ENCODE measurements around the gene GABBR2.

Gene GABBR2

DNA sequence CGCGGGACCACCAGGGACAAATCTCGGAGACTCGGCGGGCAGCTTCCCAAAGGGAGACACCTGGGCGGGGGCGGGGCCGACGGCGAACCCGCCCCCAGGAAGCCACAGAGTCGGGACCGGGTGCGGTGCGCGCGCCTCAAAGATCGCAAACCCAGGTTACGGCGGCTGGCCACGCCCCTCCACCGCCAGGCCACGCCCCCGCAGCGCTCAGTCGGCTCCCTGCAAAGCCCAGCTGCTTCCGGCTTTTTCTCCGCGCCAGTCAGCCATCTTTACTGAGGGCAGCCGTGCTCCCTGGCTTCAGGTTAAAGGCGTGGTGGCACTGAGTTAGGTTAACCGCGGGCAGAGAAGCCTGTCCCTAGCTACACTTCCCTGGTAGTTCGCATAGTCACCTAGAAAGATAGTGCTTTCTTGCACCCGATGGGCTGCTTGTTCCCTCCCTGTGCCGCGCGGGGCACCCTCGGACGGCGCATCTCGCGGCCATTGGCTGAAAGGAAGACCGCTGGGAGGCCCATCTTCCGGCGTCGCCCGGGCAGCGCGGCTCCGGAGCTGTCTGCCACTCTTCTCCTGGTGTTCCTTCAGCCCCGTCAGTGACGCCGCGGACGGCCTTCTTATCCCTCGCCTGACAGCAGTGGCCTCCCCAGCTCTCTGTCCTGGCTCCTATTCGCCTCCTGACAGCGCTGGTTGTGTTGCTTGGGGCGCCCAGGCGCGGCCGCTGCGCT lies 453.0 kb downstream of the GABBR2 start, which contains the start of gene TBC1D2:
Gene TBC1D2 (minus strand): TSS at position 72 of the 719 bp plus-strand sequence. CDS start 108 bp downstream, outside the sequence.
- ChIA-PET POLR2A (ENCODE audit: low non-redundant PET) (interaction anchor here (0.7 to 1.8 kb wide), 3 partner anchors 33 to 333 kb away, joined by 7 to 17 read pairs (median 14); partner anchors contain the start of genes CORO2A and TRMO), CTCF (interaction anchor here (0.5 to 1.7 kb wide), 16 partner anchors 34 to 549 kb away, joined by 3 to 9 read pairs (median 4); partner anchors contain the start of genes CORO2A and NANS)
- DNase-seq (ENCODE audit: low spot score): peak; percentile 98
- TF ChIP-seq, protein P1, sequence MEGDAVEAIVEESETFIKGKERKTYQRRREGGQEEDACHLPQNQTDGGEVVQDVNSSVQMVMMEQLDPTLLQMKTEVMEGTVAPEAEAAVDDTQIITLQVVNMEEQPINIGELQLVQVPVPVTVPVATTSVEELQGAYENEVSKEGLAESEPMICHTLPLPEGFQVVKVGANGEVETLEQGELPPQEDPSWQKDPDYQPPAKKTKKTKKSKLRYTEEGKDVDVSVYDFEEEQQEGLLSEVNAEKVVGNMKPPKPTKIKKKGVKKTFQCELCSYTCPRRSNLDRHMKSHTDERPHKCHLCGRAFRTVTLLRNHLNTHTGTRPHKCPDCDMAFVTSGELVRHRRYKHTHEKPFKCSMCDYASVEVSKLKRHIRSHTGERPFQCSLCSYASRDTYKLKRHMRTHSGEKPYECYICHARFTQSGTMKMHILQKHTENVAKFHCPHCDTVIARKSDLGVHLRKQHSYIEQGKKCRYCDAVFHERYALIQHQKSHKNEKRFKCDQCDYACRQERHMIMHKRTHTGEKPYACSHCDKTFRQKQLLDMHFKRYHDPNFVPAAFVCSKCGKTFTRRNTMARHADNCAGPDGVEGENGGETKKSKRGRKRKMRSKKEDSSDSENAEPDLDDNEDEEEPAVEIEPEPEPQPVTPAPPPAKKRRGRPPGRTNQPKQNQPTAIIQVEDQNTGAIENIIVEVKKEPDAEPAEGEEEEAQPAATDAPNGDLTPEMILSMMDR (conservative IDR thresholded peaks at IDR 0.05; ENCODE audit: low read depth): no peak; the same call in 1 of the 2 replicates
- peak within 1 kb of the TSS; percentile 99 for H3K27ac ChIP-seq

DNA sequence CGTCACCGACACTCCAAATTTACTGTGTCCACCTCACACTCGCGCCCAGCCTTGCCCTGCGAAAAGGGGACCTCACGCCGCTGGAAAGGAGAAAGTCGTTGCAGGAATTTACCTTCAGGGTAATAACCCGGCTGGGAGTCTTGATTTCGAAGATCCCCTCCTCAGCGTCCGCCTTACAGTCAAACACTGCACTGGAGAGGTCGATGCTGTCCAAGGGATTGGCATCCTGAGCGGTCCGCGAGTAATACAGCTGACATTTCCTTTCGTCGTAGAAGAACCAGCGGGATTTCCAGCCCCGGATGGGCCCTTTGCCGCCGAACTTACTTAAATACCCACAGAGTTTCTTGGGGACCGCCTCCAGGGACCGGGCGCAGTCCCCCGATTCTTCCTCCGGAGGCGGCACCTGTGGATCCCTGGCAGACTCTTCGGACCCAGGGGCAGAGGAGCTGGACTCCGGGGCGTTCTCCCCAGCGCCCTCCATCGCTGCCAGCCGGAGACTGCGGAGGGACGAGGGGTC lies 453.6 kb downstream of the GABBR2 start:
- ChIA-PET POLR2A (ENCODE audit: low non-redundant PET) (interaction anchor here (1.7 to 1.8 kb wide), 2 partner anchors 32 to 62 kb away, joined by 7 to 17 read pairs; partner anchors contain the start of gene CORO2A), CTCF (interaction anchor here (0.5 to 1.7 kb wide), 9 partner anchors 48 to 550 kb away, joined by 3 to 9 read pairs (median 3); partner anchors contain the start of gene CORO2A)
- DNase-seq (ENCODE audit: low spot score): peak; percentile 77
- peak overlapping the region; percentile 99 for H3K27ac ChIP-seq
- TF ChIP-seq, protein P1 (conservative IDR thresholded peaks at IDR 0.05; ENCODE audit: low read depth): no peak

DNA sequence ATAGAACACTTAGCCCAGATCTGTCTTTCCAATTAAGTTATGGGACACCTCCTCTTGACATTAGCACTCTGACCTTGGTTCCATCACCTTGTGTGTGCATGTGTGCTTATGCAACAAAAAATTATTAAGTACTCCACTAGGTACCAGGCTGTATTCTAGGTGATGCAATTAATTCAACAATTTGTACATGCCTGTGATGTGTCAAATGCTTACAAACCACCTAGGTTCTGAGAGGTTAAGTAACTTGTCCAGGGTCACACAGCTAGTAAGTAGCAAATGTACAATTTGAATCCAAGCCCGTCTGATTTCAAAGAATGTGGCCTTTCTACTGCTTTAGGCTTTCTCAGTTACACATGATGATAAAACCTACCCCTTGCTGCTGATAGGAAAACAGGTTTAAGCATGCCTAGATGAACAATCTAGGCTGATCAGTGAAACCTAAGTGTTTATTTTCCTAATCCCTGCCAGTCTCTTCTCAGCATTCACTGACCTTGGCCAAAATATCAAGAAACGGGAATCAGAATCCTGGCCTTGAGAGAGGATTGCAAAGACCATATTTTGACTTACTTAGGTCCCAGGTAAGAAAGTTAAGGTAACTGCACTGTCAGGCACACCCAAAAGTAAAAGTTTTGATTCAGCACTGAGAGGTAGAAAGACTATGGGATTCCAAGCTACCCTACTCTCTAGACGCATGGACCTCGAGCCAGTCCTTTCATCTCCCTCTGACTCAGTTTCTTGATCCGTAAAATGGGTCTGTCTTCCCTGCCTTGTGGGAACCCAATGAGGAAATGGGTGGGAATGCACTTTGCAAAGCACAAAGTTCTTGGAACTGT lies 454.3 kb downstream of the GABBR2 start:
- DNase-seq (ENCODE audit: low spot score): peak; percentile 51
- ChIA-PET POLR2A (ENCODE audit: low non-redundant PET) (interaction anchor here (0.6 to 1.8 kb wide), 4 partner anchors 31 to 272 kb away, joined by 3 to 17 read pairs (median 10); partner anchors contain the start of gene CORO2A), CTCF (no interaction called here)
- H3K27ac ChIP-seq: peak overlapping the region; percentile 99
- TF ChIP-seq, protein P1 (conservative IDR thresholded peaks at IDR 0.05; ENCODE audit: low read depth): no peak

DNA sequence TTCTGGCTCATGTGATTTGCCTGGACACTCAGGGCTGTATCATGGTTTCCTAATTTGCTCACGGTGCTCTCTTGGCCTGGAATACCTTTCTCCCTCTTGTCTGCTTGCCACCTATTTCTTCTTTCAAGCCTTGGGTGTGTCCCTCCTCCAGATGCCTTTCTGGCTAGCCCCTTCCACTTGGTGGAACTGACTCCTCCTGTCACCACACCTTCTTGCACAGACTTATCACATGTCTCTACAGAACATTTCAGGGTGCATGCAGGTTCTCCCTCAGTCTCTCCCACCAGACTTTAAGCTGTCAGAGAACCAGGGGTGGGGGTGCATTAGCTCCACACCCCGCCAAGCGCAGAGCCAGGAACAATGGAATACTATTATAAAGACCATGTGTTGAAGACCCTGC lies 455.2 kb downstream of the GABBR2 start:
- peak; percentile 53 for DNase-seq (ENCODE audit: low spot score)
- ChIA-PET CTCF (interaction anchor here (0.9 kb wide), 1 partner anchor 15 kb away, joined by 4 read pairs; no protein-coding TSS in a partner anchor), POLR2A (ENCODE audit: low non-redundant PET) (interaction anchor here (1.2 kb wide), 1 partner anchor 30 kb away, joined by 3 read pairs; no protein-coding TSS in a partner anchor)
- TF ChIP-seq, protein P1 (conservative IDR thresholded peaks at IDR 0.05; ENCODE audit: low read depth): no peak
- peak overlapping the region; percentile 99 for H3K27ac ChIP-seq

DNA sequence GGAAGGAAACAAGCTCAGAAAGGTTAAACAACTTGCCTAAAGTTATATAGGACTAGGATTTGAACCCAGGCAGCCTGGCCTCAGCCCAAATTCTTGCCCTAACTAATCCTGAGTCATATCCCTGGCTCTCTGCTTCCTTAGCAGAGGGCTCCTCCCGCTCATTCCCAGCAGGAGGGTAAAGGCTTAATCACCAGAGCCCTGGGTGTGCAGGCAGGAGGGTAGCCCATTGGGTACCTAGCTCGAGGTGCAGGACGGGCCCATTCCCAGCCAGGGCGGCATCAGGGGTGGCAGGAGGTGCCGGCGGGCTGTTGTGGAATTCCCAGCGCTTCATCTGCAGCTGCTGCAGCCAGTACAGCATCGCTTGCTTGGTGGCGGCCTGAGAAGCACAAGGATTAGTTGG lies 457.2 kb downstream of the GABBR2 start:
- TF ChIP-seq, protein P1 (conservative IDR thresholded peaks at IDR 0.05; ENCODE audit: low read depth): no peak
- ChIA-PET POLR2A (ENCODE audit: low non-redundant PET) (interaction anchor here (0.5 to 0.9 kb wide), 2 partner anchors 17 to 46 kb away, joined by 3 to 4 read pairs; no protein-coding TSS in a partner anchor), CTCF (interaction anchor here (0.5 to 0.7 kb wide), 2 partner anchors 195 to 1210 kb away, joined by 4 to 7 read pairs; no protein-coding TSS in a partner anchor)
- DNase-seq (ENCODE audit: low spot score): peak; percentile 98
- peak overlapping the region; percentile 99 for H3K27ac ChIP-seq

All from RWPE1 (cell line).